Measurements from ENCODE around the gene EVA1A.

- no peak for TF ChIP-seq POLR2A (IDR thresholded peaks at IDR 0.05)
- no peak for TF ChIP-seq CTCF (IDR thresholded peaks at IDR 0.05 in 4 of 5, conservative IDR thresholded peaks at IDR 0.05 in 1 of 5)
Measured at GRCh38 chr2:75480971-75481836, 79.5 kb downstream of the EVA1A start.
